ENCODE data around the gene MYCL. TPM values are rescaled to one million over a fixed set of nuclear protein-coding genes. Genes with fewer than 3 reads are reported as not detected.

The MYCL gene, protein sequence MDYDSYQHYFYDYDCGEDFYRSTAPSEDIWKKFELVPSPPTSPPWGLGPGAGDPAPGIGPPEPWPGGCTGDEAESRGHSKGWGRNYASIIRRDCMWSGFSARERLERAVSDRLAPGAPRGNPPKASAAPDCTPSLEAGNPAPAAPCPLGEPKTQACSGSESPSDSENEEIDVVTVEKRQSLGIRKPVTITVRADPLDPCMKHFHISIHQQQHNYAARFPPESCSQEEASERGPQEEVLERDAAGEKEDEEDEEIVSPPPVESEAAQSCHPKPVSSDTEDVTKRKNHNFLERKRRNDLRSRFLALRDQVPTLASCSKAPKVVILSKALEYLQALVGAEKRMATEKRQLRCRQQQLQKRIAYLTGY
- total RNA-seq (2013): 63.5 TPM
- polyA plus RNA-seq: 10 to 100 TPM; 24.8 to 84.0 (median 74.7) TPM
- 46.8 and 84.7 TPM in 2 replicates for polyA minus RNA-seq
- total RNA-seq: 8.6 to 42.5 (median 18.1) reads per million in 11 experiments

DNA sequence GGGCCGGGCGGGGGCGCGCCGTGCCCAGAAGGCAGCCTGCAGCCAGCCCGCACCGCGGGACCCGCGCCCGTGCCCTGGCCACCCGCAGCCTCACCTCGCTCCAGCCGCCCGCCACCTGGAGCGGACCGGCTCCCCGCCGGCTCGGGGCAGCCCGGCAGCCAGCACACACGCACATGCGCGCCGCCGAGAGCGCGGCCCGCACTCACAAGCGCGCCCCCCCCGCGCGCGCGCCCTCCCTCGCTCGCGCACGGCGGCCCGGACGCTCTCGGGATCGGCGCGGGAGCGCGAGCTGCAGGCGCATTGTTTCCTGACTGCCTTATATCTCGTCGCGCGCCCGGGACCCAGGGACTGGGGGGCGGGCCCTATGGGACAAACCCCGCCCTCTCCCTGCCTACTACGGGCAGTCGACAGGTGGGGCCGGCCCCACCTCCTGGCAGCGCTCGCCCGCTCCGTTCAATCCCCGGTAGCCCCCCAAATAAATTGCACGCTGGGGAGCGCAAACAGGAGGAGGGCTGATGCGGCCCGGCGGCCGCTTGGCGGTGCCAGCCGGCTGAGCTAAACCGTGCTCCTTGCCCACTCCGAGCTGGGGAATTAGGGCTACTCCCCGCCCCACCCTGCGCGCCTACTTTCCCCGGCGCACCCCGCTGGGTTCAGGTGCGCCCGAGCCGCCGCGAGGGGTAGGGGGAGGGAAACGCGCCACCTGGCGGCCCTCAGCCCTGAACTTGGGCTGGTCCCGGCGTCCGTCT lies at the start of gene MYCL:
TSS of gene MYCL (minus strand) at position 204 of the 746 bp plus-strand sequence. CDS start 483 bp downstream, outside the sequence.
- Histone ChIP-seq H3K79me2 (ENCODE audit: insufficient read depth, low read length) (peaks cover 46% of the 10 kb centered on the region), H3K4me3 (replicated peaks in 1 of 3; ENCODE audit: low read depth in 2 of 3, low read length in 3 of 3) (peak within 1 kb of the TSS; percentile 85 to 91 (median 89)), H3K36me3 (replicated peaks in 1 of 2; ENCODE audit: control insufficient read depth in 1 of 2, insufficient read depth in 2 of 2, low read length in 2 of 2) (peaks cover 14 to 15% of the 10 kb centered on the region in 2 donors), H3K9me3 (replicated peaks in 1 of 2; ENCODE audit: control insufficient read depth in 1 of 2, insufficient read depth in 1 of 2, low read length in 2 of 2) (no peaks in the 10 kb centered on the region), H3K27ac (ENCODE audit: low read depth in 1 of 2, low read length in 2 of 2) (peak within 1 kb of the TSS; percentile 50 to 82), H4K20me1 (ENCODE audit: insufficient read depth, low read length) (peaks cover 42% of the 10 kb centered on the region), H2AFZ (ENCODE audit: insufficient read depth, low read depth, low read length, poor library complexity, severe bottlenecking) (peak within 1 kb of the TSS; percentile 82), H3K4me1 (ENCODE audit: control insufficient read depth in 1 of 2, insufficient read depth in 2 of 2, low read length in 2 of 2) (peaks cover 69 to 79% of the 10 kb centered on the region in 2 donors), H3K9ac (ENCODE audit: insufficient read depth, low read length, poor library complexity, severe bottlenecking) (peak within 1 kb of the TSS; percentile 80), H3K4me2 (replicated peaks; ENCODE audit: extremely low read depth, low read length, poor library complexity, severe bottlenecking) (peak within 1 kb of the TSS; percentile 92), H3K27me3 (ENCODE audit: control insufficient read depth in 2 of 2, insufficient read depth in 2 of 2, low read length in 2 of 2) (no peaks in the 10 kb centered on the region)
- Mint-ChIP-seq H3K27ac (peak within 1 kb of the TSS; percentile 30 to 88 (median 81)), H3K4me1 (peaks cover 72% of the 10 kb centered on the region), H3K4me3 (peak within 1 kb of the TSS; percentile 93 to 98), H3K36me3 (peaks cover 20 to 23% of the 10 kb centered on the region in 2 donors), H3K27me3 (ENCODE audit: low read depth in 3 of 3) (peaks cover 5 to 20% (median 8%) of the 10 kb centered on the region in 3 donors), H3K9me3 (peaks cover 0 to 2% (median 0%) of the 10 kb centered on the region in 7 donors)
- TF ChIP-seq, protein P1, sequence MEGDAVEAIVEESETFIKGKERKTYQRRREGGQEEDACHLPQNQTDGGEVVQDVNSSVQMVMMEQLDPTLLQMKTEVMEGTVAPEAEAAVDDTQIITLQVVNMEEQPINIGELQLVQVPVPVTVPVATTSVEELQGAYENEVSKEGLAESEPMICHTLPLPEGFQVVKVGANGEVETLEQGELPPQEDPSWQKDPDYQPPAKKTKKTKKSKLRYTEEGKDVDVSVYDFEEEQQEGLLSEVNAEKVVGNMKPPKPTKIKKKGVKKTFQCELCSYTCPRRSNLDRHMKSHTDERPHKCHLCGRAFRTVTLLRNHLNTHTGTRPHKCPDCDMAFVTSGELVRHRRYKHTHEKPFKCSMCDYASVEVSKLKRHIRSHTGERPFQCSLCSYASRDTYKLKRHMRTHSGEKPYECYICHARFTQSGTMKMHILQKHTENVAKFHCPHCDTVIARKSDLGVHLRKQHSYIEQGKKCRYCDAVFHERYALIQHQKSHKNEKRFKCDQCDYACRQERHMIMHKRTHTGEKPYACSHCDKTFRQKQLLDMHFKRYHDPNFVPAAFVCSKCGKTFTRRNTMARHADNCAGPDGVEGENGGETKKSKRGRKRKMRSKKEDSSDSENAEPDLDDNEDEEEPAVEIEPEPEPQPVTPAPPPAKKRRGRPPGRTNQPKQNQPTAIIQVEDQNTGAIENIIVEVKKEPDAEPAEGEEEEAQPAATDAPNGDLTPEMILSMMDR (IDR thresholded peaks at IDR 0.05): peak; percentile 78
- WGBS (ENCODE audit: insufficient coverage): under 1% methylated on average over 92 of the region's 92 CpGs
- intact Hi-C loops (cut with micrococcal nuclease): loop anchor here (2.0 to 5.0 kb wide), 2 partner anchors 13 to 85 kb away; no protein-coding TSS in a partner anchor
- DNase-seq: peak; percentile 62 to 79 (median 76)

DNA sequence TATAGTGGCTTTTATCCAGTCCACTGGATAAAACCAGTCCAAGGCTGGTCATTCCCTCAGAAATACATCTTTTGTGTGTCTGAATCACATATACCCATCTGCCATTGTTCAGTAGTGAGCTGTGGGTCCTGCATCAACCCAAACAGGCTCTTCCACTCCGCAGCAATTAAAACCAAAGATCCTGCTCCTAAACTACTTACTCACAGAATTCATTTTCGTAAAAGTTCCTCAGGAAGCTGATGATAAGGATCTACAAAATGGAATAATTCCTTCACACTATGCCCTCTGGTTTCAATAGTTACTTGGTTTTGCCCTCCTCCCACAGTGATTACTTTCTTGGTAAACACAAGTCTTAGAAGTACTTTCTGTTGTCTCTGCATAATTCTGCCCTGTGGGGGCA lies 48.2 kb upstream of the MYCL start:
- Histone ChIP-seq H3K9me3 (replicated peaks in 1 of 2; ENCODE audit: control insufficient read depth in 1 of 2, insufficient read depth in 1 of 2, low read length in 2 of 2) (no peaks in the 10 kb centered on the region), H3K36me3 (replicated peaks in 1 of 2; ENCODE audit: control insufficient read depth in 1 of 2, insufficient read depth in 2 of 2, low read length in 2 of 2) (no peaks in the 10 kb centered on the region), H3K9ac (ENCODE audit: insufficient read depth, low read length, poor library complexity, severe bottlenecking) (no peak overlapping the region), H4K20me1 (ENCODE audit: insufficient read depth, low read length) (no peaks in the 10 kb centered on the region), H3K4me3 (replicated peaks in 1 of 3; ENCODE audit: low read depth in 2 of 3, low read length in 3 of 3) (no peak overlapping the region), H3K4me2 (replicated peaks; ENCODE audit: extremely low read depth, low read length, poor library complexity, severe bottlenecking) (no peak overlapping the region), H3K27me3 (ENCODE audit: control insufficient read depth in 2 of 2, insufficient read depth in 2 of 2, low read length in 2 of 2) (no peaks in the 10 kb centered on the region), H2AFZ (ENCODE audit: insufficient read depth, low read depth, low read length, poor library complexity, severe bottlenecking) (no peak overlapping the region), H3K27ac (ENCODE audit: low read depth in 1 of 2, low read length in 2 of 2) (no peak overlapping the region), H3K4me1 (ENCODE audit: control insufficient read depth in 1 of 2, insufficient read depth in 2 of 2, low read length in 2 of 2) (peaks cover 27 to 29% of the 10 kb centered on the region in 2 donors), H3K79me2 (ENCODE audit: insufficient read depth, low read length) (no peaks in the 10 kb centered on the region)
- Mint-ChIP-seq H3K4me3 (no peak overlapping the region), H3K27me3 (ENCODE audit: low read depth in 3 of 3) (peaks cover 0 to 3% (median 0%) of the 10 kb centered on the region in 3 donors), H3K9me3 (peaks cover 0 to 8% (median 3%) of the 10 kb centered on the region in 7 donors), H3K36me3 (peaks cover 0 to 3% of the 10 kb centered on the region in 2 donors), H3K27ac (peak overlapping the region in 1 of 7 donors; percentile 32), H3K4me1 (peaks cover 28% of the 10 kb centered on the region)
- intact Hi-C loops (cut with micrococcal nuclease): no loop called here
- TF ChIP-seq, protein P1 (IDR thresholded peaks at IDR 0.05): no peak
- WGBS (ENCODE audit: insufficient coverage): 83% methylated on average over 1 of the region's 2 CpGs
- no peak for DNase-seq
